GM15510 (cell line): ENCODE data around the gene NBPF12.

Source experiments
- POLR2A ChIP-seq: IDR thresholded peaks from 3 replicates; pipeline ENCODE4 v1.6.1; 2011; ENCODE audit warnings: borderline replicate concordance; ENCODE audit not compliant: insufficient read length; ENCODE audit errors: extremely low read depth

The NBPF12 gene

DNA sequence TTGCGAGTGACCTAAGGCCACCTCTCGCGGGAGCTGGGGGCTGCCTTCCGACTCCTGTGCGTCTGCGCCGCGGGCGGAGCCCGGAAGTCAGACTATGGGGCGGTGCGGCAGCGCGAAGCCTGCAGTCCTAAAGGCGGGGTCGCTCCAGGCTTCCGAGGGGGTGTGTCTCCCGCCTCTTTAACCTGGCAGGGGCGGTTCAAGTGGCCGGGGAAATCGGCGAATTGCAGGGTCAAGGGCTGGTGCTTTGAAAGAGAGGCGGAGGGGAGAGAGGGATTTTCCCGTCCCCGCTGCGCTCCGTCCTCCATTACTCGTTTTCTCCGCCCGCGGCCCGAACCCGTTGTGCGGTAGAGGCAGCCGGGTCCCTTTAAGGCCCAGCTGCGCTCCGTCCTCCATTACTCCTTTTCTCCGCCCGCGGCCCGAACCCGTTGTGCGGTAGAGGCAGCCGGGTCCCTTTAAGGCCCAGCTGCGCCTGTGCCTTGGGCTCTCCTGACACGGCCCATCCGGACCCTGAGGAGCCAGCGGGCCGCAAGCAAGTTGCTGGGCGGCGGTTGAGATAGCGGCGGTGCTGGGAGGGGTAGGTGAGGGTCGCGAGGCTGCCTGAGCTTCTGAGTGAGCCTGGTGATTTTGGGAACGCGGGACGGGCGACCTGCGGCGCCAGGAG lies at the start of gene NBPF12:
Gene NBPF12 (plus strand): TSS at position 83 of the 661 bp plus-strand sequence. CDS start 21,820 bp downstream, outside the sequence.
- peak; percentile 39 for TF ChIP-seq POLR2A

- no peak for TF ChIP-seq POLR2A
These were observed 101.8 kb downstream of the NBPF12 start for GRCh38 chr1:147039916-147040315.
